NT2/D1 (cell line): ENCODE measurements around the gene SIL1.

Experiments used
- DNase-seq: peaks from one replicate; pipeline ENCODE4 v3.0.0-alpha.2; 2011; ENCODE audit warnings: low read depth, low spot score
- H3K27me3 ChIP-seq: 2 replicates; pipeline ENCODE4 v1.6.0; 2011; ENCODE audit warnings: mild to moderate bottlenecking; ENCODE audit not compliant: insufficient read length, insufficient read depth
- H3K36me3 ChIP-seq: 2 replicates; pipeline ENCODE4 v1.6.1; 2011; ENCODE audit warnings: mild to moderate bottlenecking, low read length, mixed read lengths; ENCODE audit not compliant: insufficient read depth, insufficient read length
- H3K4me1 ChIP-seq: 2 replicates; pipeline ENCODE4 v1.5.1; 2011; ENCODE audit not compliant: insufficient read depth, insufficient read length
- H3K4me3 ChIP-seq: 2 replicates; pipeline ENCODE4 v1.5.1; 2011; ENCODE audit warnings: low read depth; ENCODE audit not compliant: insufficient read length
- H3K9ac ChIP-seq: 2 replicates; pipeline ENCODE4 v1.6.0; 2011; ENCODE audit warnings: low read depth; ENCODE audit not compliant: insufficient read length
- H3K9me3 ChIP-seq: 2 replicates; pipeline ENCODE4 v1.5.1; 2011; ENCODE audit warnings: mild to moderate bottlenecking, low read length; ENCODE audit not compliant: insufficient read depth
- SUZ12 ChIP-seq: IDR thresholded peaks from 2 replicates; pipeline ENCODE4 v1.6.1; 2011; ENCODE audit not compliant: insufficient read length, insufficient read depth; ENCODE audit errors: extremely low read depth
- YY1 ChIP-seq: IDR thresholded peaks from 2 replicates; pipeline ENCODE4 v1.6.1; 2011; ENCODE audit not compliant: insufficient read length, insufficient read depth
- ZNF274 ChIP-seq: IDR thresholded peaks from 2 replicates; pipeline ENCODE4 v1.6.1; 2011; ENCODE audit warnings: mild to moderate bottlenecking, low read depth, low read length

SIL1 gene

DNA sequence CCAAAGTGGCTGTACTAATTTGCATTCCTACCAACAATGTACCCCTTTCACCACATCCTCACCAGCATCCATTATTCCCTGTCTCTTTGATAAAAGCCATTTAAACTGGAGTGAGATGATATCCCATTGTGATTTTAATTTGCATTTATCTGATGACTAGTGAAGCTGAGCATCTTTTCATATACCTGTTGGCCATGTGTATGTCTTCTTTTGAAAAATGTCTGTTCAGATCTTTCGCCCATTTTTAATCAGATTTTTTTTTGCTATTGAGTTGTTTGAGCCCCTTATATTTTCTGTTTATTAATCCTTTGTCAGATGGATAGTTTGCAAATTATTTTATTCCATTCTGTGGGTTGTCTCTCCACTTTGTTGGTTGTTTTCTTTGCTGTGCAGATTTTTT lies 202.0 kb downstream of the SIL1 start:
- no peak for DNase-seq
- Histone ChIP-seq H3K36me3 (no peaks in the 10 kb centered on the region), H3K4me3 (no peak overlapping the region), H3K9me3 (peaks cover 5% of the 10 kb centered on the region; the same call in 1 of the 2 replicates), H3K27me3 (no peaks in the 10 kb centered on the region), H3K9ac (no peak overlapping the region), H3K4me1 (no peaks in the 10 kb centered on the region)
- TF ChIP-seq YY1 (no peak), ZNF274 (no peak), SUZ12 (no peak)

- Histone ChIP-seq H3K9ac (no peak overlapping the region), H3K36me3 (no peaks in the 10 kb centered on the region), H3K9me3 (peaks cover 3% of the 10 kb centered on the region; the same call in 1 of the 2 replicates), H3K4me1 (no peaks in the 10 kb centered on the region), H3K27me3 (no peaks in the 10 kb centered on the region), H3K4me3 (no peak overlapping the region)
- no peak for DNase-seq
- TF ChIP-seq ZNF274 (no peak), YY1 (no peak), SUZ12 (no peak)
Measured at GRCh38 chr5:138990986-138991590, 207.1 kb downstream of the SIL1 start.

DNA sequence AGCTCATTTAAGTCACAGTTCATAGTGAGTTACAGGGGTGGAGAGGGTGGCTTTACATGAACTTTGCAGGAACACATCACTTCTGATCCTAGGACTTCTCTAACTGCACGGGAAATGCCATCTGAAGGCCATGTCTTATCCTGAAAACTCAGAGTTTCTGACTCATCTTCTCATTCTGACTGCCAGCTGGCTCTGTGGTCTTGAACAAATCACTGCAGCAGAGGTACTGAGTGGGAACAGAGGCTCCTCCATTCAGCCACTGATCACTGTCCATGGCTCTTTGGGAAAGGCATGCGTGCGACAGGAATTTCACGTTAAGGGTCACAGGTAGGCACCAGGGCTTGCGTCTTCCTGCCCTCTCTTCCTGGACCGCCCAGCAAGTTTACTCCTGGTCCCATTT lies 208.4 kb downstream of the SIL1 start:
- TF ChIP-seq ZNF274 (no peak), SUZ12 (no peak), YY1 (no peak)
- Histone ChIP-seq H3K9ac (no peak overlapping the region), H3K9me3 (no peaks in the 10 kb centered on the region), H3K4me1 (no peaks in the 10 kb centered on the region), H3K36me3 (no peaks in the 10 kb centered on the region), H3K4me3 (no peak overlapping the region), H3K27me3 (no peaks in the 10 kb centered on the region)
- DNase-seq = no peak

- Histone ChIP-seq H3K4me3 (no peak overlapping the region), H3K36me3 (no peaks in the 10 kb centered on the region), H3K9ac (no peak overlapping the region), H3K27me3 (no peaks in the 10 kb centered on the region), H3K4me1 (no peaks in the 10 kb centered on the region), H3K9me3 (no peaks in the 10 kb centered on the region)
- DNase-seq = no peak
- no peak for TF ChIP-seq SUZ12
- no peak for TF ChIP-seq YY1
- TF ChIP-seq ZNF274 = no peak
Measured at GRCh38 chr5:138986186-138986800, 211.9 kb downstream of the SIL1 start.

GRCh38 chr5:138985683-138986082 lies 212.5 kb downstream of the SIL1 start:
- TF ChIP-seq SUZ12 (no peak), ZNF274 (no peak), YY1 (no peak)
- Histone ChIP-seq H3K9ac (no peak overlapping the region), H3K9me3 (no peaks in the 10 kb centered on the region), H3K4me1 (no peaks in the 10 kb centered on the region), H3K36me3 (no peaks in the 10 kb centered on the region), H3K27me3 (no peaks in the 10 kb centered on the region), H3K4me3 (no peak overlapping the region)
- no peak for DNase-seq

- H3K9me3 ChIP-seq = no peaks in the 10 kb centered on the region
- no peaks in the 10 kb centered on the region for H3K27me3 ChIP-seq
- H3K9ac ChIP-seq = no peak overlapping the region
- H3K4me3 ChIP-seq = no peak overlapping the region
- H3K4me1 ChIP-seq = no peaks in the 10 kb centered on the region
- no peaks in the 10 kb centered on the region for H3K36me3 ChIP-seq
- DNase-seq = no peak
- TF ChIP-seq SUZ12 (no peak), ZNF274 (no peak), YY1 (no peak)
Measured at GRCh38 chr5:138985256-138985655, 212.9 kb downstream of the SIL1 start.

DNA sequence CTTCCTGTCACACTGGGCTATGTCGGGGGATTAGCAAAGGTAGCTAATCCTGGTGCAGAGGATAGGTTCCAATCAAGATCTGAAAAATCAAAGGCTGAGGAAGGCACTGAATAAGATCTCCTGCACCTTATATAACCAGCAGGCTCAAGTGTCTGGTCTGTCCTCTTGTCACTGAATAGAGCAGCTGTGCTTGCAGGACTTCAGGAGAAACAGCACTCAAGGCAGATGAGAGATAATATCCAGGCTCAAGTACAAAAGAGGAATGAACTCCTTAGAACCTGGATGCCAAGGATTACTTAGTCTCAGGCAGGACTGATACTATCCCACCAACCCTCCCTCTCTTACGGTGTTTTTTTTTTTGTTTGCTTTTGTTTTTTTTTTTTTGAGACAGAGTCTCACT lies 214.2 kb downstream of the SIL1 start:
- no peak for DNase-seq
- no peaks in the 10 kb centered on the region for H3K9me3 ChIP-seq
- no peak overlapping the region for H3K4me3 ChIP-seq
- no peaks in the 10 kb centered on the region for H3K36me3 ChIP-seq
- no peaks in the 10 kb centered on the region for H3K27me3 ChIP-seq
- TF ChIP-seq YY1 (no peak), SUZ12 (no peak), ZNF274 (no peak)
- no peak overlapping the region for H3K9ac ChIP-seq
- no peaks in the 10 kb centered on the region for H3K4me1 ChIP-seq
